GM21381 (cell line): ENCODE results near the gene TPCN2.

Experiments used
- ATAC-seq: cut with Tn5 transposase; IDR thresholded peaks from one replicate; pipeline ENCODE4 v1.9.1; 2021; ENCODE audit warnings: mild to moderate bottlenecking, moderate library complexity; ENCODE audit not compliant: unreplicated experiment

Gene TPCN2

GRCh38 chr11:69159150-69159852 lies 110.6 kb downstream of the TPCN2 start:
- ATAC-seq: no peak

GRCh38 chr11:69160296-69161116 lies 111.8 kb downstream of the TPCN2 start:
- ATAC-seq: no peak

- ATAC-seq: no peak
These were observed 112.3 kb downstream of the TPCN2 start for GRCh38 chr11:69161117-69161407.

GRCh38 chr11:69162505-69162904 lies 113.8 kb downstream of the TPCN2 start:
- ATAC-seq: no peak

GRCh38 chr11:69163842-69164241 lies 115.1 kb downstream of the TPCN2 start:
- ATAC-seq: no peak

GRCh38 chr11:69164824-69165223 lies 116.1 kb downstream of the TPCN2 start:
- ATAC-seq: no peak

GRCh38 chr11:69165775-69166174 lies 117.0 kb downstream of the TPCN2 start:
- ATAC-seq: no peak

- peak; percentile 85 for ATAC-seq
These were observed 117.7 kb downstream of the TPCN2 start for GRCh38 chr11:69166218-69167115.

- no peak for ATAC-seq
These were observed 118.6 kb downstream of the TPCN2 start for GRCh38 chr11:69167130-69167915.

GRCh38 chr11:69167916-69168691 lies 119.4 kb downstream of the TPCN2 start:
- no peak for ATAC-seq

- no peak for ATAC-seq
These were observed 120.7 kb downstream of the TPCN2 start for GRCh38 chr11:69169479-69169878.

- no peak for ATAC-seq
These were observed 122.0 kb downstream of the TPCN2 start for GRCh38 chr11:69170704-69171103.

GRCh38 chr11:69171476-69172240 lies 122.9 kb downstream of the TPCN2 start:
- no peak for ATAC-seq

- ATAC-seq: no peak
These were observed 123.9 kb downstream of the TPCN2 start for GRCh38 chr11:69172674-69173073.

GRCh38 chr11:69173331-69173730 lies 124.6 kb downstream of the TPCN2 start:
- ATAC-seq: no peak

- ATAC-seq: no peak
These were observed 125.3 kb downstream of the TPCN2 start for GRCh38 chr11:69173925-69174581.

- no peak for ATAC-seq
These were observed 126.1 kb downstream of the TPCN2 start for GRCh38 chr11:69174841-69175240.

GRCh38 chr11:69178819-69179482 lies 130.2 kb downstream of the TPCN2 start:
- ATAC-seq: no peak
